Adrenal gland (tissue), 5 donors: ENCODE data around the gene ZDHHC5.

Experiments
- CTCF ChIP-seq, 6 experiments: fragments of 450-650 bp in 4 of 6; fragments of 200-600 bp in 2 of 6; sonication (generic) in 1 of 6; IDR thresholded peaks; 1 replicate in 5 of 6; 2 replicates in 1 of 6; pipeline versions ENCODE4 v1.5.1 to v1.8.0; 2016 to 2021; ENCODE audit warnings: antibody characterized with exemption in 6 of 6, mild to moderate bottlenecking in 2 of 6, moderate library complexity in 1 of 6
- POLR2A ChIP-seq, 2 donors: fragments of 450-650 bp; IDR thresholded peaks; one replicate each; pipeline ENCODE4 v1.6.1; 2017; ENCODE audit warnings: antibody characterized with exemption in 2 of 2, mild to moderate bottlenecking in 2 of 2, moderate library complexity in 1 of 2
- donor health status: DM: no; HTN: no; CAD: no.

GRCh38 chr11:57680552-57680874 lies 12.6 kb downstream of the ZDHHC5 start:
- TF ChIP-seq CTCF (IDR thresholded peaks at IDR 0.05), result no peak
- no peak for TF ChIP-seq POLR2A (IDR thresholded peaks at IDR 0.05)
